CD4-positive, alpha-beta T cell treated with Interleukin-10 for 1 hour (primary cell): ENCODE results near the gene OXER1.
A peak's percentile ranks its signal among the peaks of the same experiment; 100 is the strongest.
"Not testable (repeated sequence)": the region's sequence is repeated elsewhere in the genome, so short reads cannot be mapped to it uniquely, and the experiment has no call there.

Experiments used
- DNase-seq: peaks from one replicate; pipeline ENCODE4 v3.0.0-alpha.2; 2020

OXER1 gene

DNA sequence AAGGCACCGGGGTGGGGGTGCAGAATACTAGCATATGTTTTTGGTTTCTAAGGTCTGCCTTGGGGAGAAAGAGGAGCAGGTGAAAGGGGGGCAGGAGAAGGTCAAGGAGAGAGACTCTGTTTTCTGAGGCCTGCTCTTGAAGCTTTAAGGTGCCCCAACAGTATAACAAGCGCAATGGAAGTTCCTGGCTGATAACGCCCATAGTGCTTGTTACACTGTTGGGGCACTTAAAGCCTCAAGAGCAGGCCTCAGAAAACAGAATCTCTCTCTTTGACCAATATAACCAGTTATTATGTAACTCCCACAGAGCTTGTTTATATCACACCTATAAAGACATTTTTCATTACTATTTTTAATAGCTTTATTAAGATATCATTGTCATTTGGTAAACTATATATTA, 16.5 kb downstream of the OXER1 start:
- no peak for DNase-seq

- no peak for DNase-seq
Observed at GRCh38 chr2:42744545-42745082, 19.3 kb downstream of the OXER1 start.

DNA sequence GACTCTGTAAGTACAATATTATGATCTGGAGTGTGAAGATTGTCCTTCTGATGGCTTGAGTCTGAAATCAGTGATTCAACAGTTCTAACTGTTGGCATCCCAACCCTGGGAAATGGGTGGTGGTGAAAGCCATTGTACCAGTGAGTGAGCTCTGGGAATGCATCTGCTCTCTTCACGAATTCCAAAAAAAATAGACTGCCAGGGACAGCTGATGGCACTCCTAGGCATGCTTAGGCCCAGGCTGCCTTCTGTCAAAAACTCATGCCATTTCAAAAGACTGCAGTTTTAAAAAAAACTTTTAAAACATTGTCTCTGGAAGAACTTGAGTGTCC, 20.3 kb downstream of the OXER1 start:
- DNase-seq = no peak

- no peak for DNase-seq
Observed at GRCh38 chr2:42742740-42743658, 20.9 kb downstream of the OXER1 start.

- DNase-seq = no peak
Observed at GRCh38 chr2:42741140-42741539, 22.8 kb downstream of the OXER1 start.

DNA sequence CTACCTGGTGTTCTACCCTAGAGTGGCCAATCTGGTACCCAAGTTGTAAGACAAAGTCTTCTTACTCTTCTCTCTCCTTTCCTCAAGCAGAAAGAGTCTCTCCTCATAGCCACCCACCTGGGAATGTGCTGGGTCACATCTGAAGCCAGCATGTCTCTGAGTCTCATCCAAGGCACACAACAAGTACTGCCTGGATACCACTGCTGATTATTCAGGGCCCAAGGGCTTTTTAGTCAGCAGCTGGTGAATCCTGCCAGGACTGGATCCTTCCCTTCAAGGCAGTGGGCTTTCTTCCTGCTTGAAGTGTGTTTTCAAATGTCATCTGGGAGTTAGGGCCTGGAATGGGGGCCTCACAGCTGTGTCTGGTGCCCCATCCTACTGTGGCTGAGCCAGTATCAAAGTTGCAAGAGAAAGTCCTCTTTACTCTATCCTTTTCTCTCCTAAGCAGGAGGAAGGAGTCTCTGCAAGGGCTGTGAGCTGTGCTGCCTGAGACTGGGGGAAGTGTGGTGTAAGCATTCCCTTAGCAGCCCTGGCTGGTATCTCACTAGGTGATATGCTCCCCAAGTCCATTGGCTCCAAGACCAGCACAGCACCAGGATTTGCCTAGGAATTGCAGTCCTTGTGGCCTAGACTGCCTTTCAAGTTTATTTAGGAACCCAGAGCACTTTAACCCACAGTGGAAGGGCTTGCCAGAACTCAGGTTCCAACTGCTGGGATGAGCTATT, 27.2 kb downstream of the OXER1 start:
- no peak for DNase-seq

DNA sequence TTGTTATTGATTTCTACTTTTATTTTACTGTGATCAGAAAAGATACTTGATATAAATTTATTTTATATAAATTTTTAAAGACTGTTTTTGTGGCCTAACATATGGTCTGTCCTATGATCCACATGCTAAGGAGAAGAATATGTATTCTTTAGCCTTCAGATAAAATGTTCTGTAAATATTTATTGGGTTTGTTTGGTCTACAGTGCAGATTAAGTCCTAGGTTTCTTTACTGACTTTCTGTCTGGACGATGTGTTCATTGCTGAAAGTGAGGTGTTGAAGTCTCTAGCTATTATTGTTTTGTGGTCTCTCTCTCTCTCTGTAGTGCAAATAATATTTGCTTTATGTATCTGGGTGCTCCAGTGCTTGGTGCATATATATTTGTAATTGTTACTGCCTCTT, 30.1 kb downstream of the OXER1 start:
- DNase-seq = no peak

DNA sequence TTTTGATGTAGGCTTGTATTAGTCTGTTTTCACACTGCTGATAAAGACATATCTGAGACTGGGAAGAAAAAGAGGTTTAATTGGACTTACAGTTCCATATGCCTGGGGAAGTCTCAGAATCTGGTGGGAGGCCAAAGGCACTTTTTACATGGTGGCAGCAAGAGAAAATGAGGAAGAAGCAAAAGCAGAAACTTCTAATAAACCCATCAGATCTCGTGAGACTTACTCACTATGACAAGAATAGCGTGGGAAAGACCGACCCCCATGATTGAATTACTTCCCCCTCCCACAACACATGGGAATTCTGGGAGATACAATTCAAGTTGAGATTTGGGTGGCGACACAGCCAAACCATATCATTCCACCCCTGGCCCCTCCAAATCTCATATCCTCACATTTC, 32.6 kb downstream of the OXER1 start:
- DNase-seq = not testable (repeated sequence)

- DNase-seq = no peak
Observed at GRCh38 chr2:42726680-42727079, 37.3 kb downstream of the OXER1 start.

DNA sequence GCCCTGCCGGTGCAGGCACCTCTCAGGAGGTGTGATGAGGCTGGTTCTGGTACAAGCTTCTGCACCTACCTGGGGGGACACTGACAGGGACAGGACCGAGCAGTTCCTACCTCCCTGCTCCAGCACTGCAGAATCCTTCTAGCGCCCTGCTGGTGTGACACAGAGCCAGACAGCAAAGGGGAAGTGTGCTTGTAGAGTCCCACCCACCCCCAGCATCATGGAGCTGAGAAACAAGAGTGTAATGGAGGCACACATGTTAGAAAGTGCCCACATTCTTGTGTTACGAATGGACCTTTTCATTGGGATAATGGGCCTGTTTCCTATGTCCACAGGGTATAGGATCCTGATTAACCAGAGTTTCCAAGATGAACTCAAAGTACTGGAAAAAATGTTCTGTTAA, 38.3 kb downstream of the OXER1 start:
- no peak for DNase-seq

DNA sequence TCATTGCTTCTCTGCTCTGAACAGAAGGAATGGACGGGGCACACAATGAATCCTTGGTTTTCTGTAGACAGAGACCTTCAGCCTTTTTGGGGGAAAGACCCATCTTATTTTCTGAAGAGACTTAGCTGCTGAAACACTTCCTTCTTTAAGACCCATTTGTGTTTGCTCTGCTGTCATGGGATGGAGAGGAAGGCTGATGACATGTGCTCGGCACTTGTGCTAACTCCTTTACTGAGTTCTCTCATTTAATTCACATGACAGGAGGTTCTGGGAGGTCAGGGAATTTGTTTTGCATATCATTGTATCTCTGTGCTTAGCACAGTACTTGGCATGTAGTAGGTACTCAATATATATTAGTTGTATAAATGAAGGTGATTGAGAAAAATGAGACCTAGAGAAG, 39.0 kb downstream of the OXER1 start:
- no peak for DNase-seq

DNA sequence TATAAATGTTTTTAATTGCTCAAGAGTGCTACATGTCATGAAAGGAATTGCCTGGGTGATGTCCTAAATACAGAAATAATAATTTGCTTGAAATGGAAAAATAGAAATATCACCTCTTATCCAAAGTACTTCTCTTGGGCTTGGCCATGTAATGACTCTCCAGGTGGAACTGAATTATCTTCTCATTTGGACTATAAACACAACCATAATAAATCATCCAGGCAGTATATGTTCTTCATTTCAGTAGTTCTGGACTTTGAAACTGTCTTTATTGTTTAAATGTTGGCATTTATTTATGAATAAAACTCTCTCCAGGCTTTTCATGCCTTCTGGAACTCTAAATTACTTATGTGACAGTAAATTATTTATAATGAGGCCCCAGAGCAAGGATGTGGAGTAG, 40.5 kb downstream of the OXER1 start:
- no peak for DNase-seq

DNA sequence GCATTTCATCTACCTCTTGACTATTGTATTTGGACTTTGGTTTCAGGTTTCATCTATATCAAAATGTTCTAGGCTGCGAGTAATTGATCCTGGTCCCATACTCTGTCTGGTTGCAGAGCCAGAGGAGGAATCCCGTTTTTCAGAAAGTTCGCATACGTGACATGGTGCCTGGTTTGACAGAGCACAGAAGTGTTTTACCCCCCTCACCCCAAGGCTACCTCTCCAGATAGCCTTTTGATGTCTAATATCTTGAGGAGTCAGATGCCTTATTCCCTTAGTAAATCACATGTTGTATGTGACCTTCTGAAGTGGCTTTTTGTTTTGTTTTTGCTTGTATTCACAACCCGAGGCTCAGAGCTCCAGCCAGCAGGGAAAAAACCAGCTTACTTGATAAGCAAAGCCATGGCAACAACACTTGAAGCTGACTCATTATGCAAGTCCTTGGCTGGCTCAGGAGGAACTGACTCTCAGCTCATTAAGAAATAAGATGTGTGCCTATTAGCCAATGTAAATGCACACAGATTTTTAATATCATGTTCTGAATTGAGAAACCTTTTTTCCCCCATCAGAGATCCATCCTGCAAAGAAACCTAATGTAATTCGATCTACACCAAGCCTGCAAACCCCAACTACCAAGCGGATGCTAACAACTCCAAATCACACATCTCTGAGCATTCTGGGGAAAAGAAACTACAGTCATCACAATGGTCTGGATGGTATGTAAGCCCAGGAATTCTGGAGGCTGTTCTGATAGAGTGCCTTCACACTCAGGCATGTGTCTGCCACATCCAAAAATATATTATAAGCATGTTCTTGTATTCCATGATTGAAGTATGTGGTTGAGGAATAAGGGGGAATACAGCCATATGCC, 41.4 kb downstream of the OXER1 start:
- DNase-seq = peak; percentile 28

GRCh38 chr2:42721898-42722297, 42.0 kb downstream of the OXER1 start:
- no peak for DNase-seq

- no peak for DNase-seq
Observed at GRCh38 chr2:42714686-42715085, 49.2 kb downstream of the OXER1 start.

DNA sequence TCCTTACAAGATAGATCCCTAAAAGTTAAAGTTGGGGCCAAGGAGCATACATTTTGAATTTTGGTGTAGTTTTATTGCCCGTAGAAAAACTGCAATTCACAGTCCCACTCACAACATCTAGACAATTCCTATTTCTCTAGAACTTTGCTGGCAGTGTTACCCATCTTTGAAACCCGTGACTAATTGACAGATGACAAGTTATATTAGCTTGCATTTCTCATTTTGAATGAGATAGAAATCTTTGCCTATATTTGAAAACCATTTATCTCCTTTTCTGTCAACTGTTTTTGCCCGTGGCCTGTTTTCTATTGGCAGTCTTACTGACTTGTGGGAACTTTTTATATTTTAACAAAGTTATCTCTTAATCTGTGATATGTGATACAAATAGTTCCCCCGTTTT, 50.0 kb downstream of the OXER1 start:
- no peak for DNase-seq

DNA sequence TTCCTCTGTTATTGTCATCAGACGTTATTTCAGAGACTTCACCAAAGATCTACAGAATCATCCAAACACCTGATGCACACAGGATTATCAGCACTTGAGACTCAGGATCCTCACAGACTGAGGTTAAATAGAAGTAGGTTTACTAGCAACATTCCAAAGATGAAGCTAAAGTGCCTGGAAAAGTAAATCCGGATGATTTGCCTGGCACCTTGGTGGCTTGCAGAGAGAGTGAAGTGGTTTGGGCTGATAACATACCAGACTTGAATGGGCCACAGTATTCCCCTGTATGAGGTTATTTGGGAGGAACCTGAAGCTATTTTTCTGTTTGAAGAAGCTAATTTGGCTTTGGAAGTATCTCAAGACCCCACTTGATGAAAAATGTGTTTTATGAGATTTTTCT, 51.0 kb downstream of the OXER1 start:
- no peak for DNase-seq
